Large intestine (tissue), 3 donors: ENCODE data around the gene PPAT. TPM values are rescaled to one million over a fixed set of nuclear protein-coding genes. Genes with fewer than 3 reads are reported as not detected.

ENCODE experiments used
- DNase-seq, 2 donors: peaks; one replicate each; pipeline versions ENCODE4 v3.0.0 to v3.0.0-alpha.2; 2013
- H3K27ac ChIP-seq: one replicate; pipeline ENCODE4 v1.5.1; 2013; ENCODE audit warnings: low read length
- H3K27me3 ChIP-seq: 2 replicates; pipeline ENCODE4 v1.6.1; 2013; ENCODE audit warnings: low read length; ENCODE audit not compliant: control insufficient read depth, insufficient read depth
- H3K36me3 ChIP-seq: 2 replicates; pipeline ENCODE4 v1.6.1; 2013; ENCODE audit warnings: low read length; ENCODE audit not compliant: control insufficient read depth, insufficient read depth
- H3K4me1 ChIP-seq: one replicate; pipeline ENCODE4 v1.6.1; 2013; ENCODE audit warnings: low read length; ENCODE audit not compliant: control insufficient read depth, insufficient read depth
- H3K4me3 ChIP-seq: one replicate; pipeline ENCODE4 v1.5.1; 2013; ENCODE audit warnings: low read length
- H3K9me3 ChIP-seq: one replicate; pipeline ENCODE4 v1.6.1; 2013; ENCODE audit warnings: mild to moderate bottlenecking, low read depth, low read length, moderate library complexity; ENCODE audit not compliant: control insufficient read depth
- WGBS: methylation state at CpG from one replicate; pipeline ENCODE4 v1.1.5; 2013; ENCODE audit warnings: low lambda C conversion rate; ENCODE audit not compliant: insufficient coverage; 5-methylcytosine and 5-hydroxymethylcytosine counted together
- polyA plus RNA-seq: library from polyadenylated mRNA; unstranded; fragments of 120-200 nt; gene quantifications from one replicate; pipeline ENCODE4 v1.2.1, GENCODE V29; 2013

Gene PPAT
- polyA plus RNA-seq, 1 donor = 13.2 TPM

DNA sequence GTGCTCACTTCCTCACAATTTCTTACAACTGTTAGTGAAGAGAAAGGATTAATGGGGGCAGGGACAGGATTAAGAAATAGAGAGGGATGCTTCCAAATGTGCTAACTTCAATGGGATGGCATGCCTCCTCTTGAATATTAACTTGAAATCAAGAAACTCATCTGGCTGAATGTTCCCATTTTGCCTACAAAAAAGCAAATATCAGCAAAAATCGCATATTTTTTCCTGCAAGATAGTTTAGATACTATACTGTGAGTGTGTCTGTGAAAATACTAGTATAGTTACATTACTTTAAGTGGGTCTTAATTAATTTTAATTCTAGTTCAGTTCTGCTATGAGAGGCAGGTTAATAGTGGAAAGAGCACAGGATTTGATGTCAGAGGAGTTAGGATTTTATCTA is 5.6 kb upstream of the PPAT start:
- peaks cover 2% of the 10 kb centered on the region for H3K4me1 ChIP-seq
- H3K4me3 ChIP-seq = no peak overlapping the region
- H3K27me3 ChIP-seq = no peaks in the 10 kb centered on the region
- H3K27ac ChIP-seq = no peak overlapping the region
- DNase-seq = no peak
- no peaks in the 10 kb centered on the region for H3K9me3 ChIP-seq
- no CpG with 5 or more reads among the region's 1 CpG for WGBS
- H3K36me3 ChIP-seq = peaks cover 17% of the 10 kb centered on the region

DNA sequence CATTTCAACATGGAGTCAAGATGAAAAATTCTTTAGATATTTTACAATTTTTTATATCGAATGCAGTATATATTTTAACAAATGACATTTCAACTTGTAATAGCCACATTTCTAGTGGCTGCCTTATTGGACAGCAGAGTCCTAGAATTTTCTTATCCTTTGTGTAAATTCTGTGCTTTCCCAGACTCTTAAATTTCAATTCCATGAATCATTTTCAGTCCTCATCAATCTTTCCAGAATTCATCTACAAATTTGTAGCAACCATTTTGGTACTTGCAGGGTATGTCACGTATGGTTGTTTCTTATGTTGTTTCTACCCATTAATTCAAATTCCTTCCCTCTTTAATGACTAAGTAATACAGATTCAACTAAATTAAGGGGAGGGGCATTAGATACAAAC is 3.4 kb upstream of the PPAT start:
- no peak overlapping the region for H3K27ac ChIP-seq
- 100% methylated on average over 1 of the region's 2 CpGs for WGBS
- H3K4me3 ChIP-seq = no peak overlapping the region
- peaks cover 14% of the 10 kb centered on the region for H3K36me3 ChIP-seq
- H3K27me3 ChIP-seq = no peaks in the 10 kb centered on the region
- peaks cover 2% of the 10 kb centered on the region for H3K4me1 ChIP-seq
- no peak for DNase-seq
- no peaks in the 10 kb centered on the region for H3K9me3 ChIP-seq

- peak overlapping the region; percentile 99 for H3K27ac ChIP-seq
- 0% methylated on average over 2 of the region's 15 CpGs for WGBS
- peaks cover 2% of the 10 kb centered on the region for H3K4me1 ChIP-seq
- H3K36me3 ChIP-seq = no peaks in the 10 kb centered on the region
- H3K4me3 ChIP-seq = peak overlapping the region; percentile 80
- peak; percentile 16 to 64 for DNase-seq
- H3K27me3 ChIP-seq = no peaks in the 10 kb centered on the region
- H3K9me3 ChIP-seq = no peaks in the 10 kb centered on the region
These were observed 746 bp downstream of the PPAT start for GRCh38 chr4:56434599-56435139.

GRCh38 chr4:56433280-56433679 is 2.1 kb downstream of the PPAT start:
- Histone ChIP-seq H3K4me1 (peaks cover 2% of the 10 kb centered on the region), H3K27me3 (no peaks in the 10 kb centered on the region), H3K27ac (no peak overlapping the region), H3K4me3 (no peak overlapping the region), H3K36me3 (no peaks in the 10 kb centered on the region), H3K9me3 (no peaks in the 10 kb centered on the region)
- no peak for DNase-seq

- no peak for DNase-seq
- Histone ChIP-seq H3K4me1 (no peaks in the 10 kb centered on the region), H3K27ac (no peak overlapping the region), H3K9me3 (no peaks in the 10 kb centered on the region), H3K4me3 (no peak overlapping the region), H3K36me3 (no peaks in the 10 kb centered on the region), H3K27me3 (no peaks in the 10 kb centered on the region)
- no CpG with 5 or more reads among the region's 2 CpGs for WGBS
These were observed 5.2 kb downstream of the PPAT start for GRCh38 chr4:56430203-56430602.

DNA sequence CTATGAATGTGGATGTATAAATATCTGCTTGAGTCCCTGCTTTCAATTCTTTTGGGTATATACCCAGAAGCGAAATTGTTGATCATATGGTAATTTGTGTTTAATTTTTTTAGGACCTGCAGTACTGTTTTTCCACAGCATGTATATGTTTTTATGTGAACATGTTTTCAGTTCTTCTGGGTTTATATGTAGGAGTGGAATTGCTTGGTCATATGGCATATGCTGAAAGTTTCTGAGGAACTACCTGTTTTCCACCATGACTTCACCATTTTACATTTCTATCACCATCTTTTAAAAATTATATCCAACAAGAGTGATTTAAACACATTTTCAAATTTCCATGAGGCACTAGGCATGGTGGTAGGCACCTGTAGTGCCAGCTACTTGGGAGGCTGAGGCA is 8.2 kb downstream of the PPAT start:
- H3K4me3 ChIP-seq = no peak overlapping the region
- no peaks in the 10 kb centered on the region for H3K4me1 ChIP-seq
- H3K27me3 ChIP-seq = no peaks in the 10 kb centered on the region
- H3K27ac ChIP-seq = no peak overlapping the region
- DNase-seq = no peak
- WGBS = no CpG with 5 or more reads among the region's 1 CpG
- no peaks in the 10 kb centered on the region for H3K36me3 ChIP-seq
- no peaks in the 10 kb centered on the region for H3K9me3 ChIP-seq

DNA sequence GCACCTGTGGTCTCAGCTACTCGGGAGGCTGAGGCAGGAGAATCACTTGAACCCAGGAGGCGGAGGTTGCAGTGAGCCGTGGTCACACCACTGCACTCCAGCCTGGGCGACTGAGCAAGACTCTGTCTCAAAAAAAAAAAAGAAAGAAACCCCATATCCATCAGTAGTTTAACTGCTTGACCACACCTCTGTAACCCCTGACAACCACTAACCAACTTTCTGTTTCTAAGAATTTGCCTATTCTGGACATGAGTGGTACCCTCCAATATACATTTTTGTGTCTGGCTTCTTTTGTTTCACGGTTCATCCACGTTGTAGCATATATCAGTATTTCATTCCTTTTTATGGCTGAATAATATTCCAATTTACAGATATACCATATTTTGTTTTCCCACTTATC is 9.1 kb downstream of the PPAT start:
- no peaks in the 10 kb centered on the region for H3K9me3 ChIP-seq
- no peaks in the 10 kb centered on the region for H3K36me3 ChIP-seq
- WGBS = 80% methylated on average over 1 of the region's 6 CpGs
- H3K27me3 ChIP-seq = no peaks in the 10 kb centered on the region
- no peaks in the 10 kb centered on the region for H3K4me1 ChIP-seq
- H3K27ac ChIP-seq = no peak overlapping the region
- H3K4me3 ChIP-seq = no peak overlapping the region
- DNase-seq = no peak

- Histone ChIP-seq H3K36me3 (no peaks in the 10 kb centered on the region), H3K27ac (no peak overlapping the region), H3K27me3 (no peaks in the 10 kb centered on the region), H3K9me3 (no peaks in the 10 kb centered on the region), H3K4me1 (no peaks in the 10 kb centered on the region), H3K4me3 (no peak overlapping the region)
- no peak for DNase-seq
- 100% methylated on average over 1 of the region's 3 CpGs for WGBS
These were observed 9.9 kb downstream of the PPAT start for GRCh38 chr4:56425518-56425917.

DNA sequence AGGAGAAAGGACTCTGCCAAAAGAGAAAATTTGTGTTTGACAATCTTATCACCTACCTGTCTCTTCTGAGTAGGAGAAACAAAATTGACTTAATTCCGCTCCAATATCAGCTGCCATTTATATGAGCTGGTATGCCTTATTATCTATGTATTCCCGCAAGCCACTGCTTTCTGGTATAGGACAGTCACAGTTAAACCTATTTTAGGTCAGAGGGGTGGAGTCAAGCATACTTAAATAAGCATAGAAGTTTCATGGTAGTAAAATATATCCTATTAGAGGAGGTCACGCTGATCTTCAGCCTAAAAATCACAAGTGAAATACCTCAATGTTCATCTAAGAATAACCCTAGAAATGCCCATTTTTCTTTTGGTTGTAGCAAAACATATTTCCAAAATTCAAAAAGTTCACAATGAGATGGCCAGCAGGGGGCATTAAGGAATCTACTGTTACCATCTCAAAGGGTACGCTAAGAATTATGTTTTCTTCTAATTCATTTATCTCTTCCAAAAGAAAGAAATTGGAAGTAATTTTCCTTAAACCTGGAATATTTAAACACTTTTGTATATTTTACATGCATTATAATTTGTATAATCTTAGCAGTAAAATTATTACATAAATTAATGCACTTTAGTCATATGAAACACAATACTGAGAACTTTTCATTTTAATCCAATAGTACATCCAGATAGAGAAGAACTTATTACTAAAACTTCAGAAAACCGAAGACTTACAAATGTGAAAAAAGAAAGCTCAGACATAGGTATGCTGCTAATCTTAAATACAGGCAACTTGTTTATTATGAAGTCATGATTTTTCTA is 10.5 kb downstream of the PPAT start:
- H3K4me3 ChIP-seq = no peak overlapping the region
- peak in 1 of 2 donors; percentile 13 for DNase-seq
- H3K27me3 ChIP-seq = no peaks in the 10 kb centered on the region
- H3K27ac ChIP-seq = no peak overlapping the region
- no peaks in the 10 kb centered on the region for H3K9me3 ChIP-seq
- no peaks in the 10 kb centered on the region for H3K36me3 ChIP-seq
- 92% methylated on average over 3 of the region's 5 CpGs for WGBS
- H3K4me1 ChIP-seq = no peaks in the 10 kb centered on the region

DNA sequence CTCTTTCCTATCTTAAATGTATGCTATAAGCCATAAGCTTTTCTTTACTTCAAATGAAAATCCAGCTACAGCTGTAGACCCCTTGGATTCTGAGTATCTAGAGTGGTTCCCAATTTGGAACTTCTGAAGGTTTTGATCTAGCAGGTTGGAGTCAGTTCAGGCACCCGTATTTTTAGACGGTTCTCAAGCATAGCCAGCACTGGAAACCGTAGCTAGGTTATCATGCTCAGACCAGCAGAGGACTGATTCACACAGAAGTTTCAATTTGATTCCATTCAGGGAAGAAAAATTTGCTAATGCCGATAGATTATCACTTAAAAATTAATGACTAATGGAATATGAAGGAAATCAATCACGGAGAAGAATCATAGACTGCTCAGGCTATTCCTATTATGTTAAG is 11.2 kb downstream of the PPAT start:
- no peak overlapping the region for H3K4me3 ChIP-seq
- no peak for DNase-seq
- no peak overlapping the region for H3K27ac ChIP-seq
- WGBS = 100% methylated on average over 1 of the region's 5 CpGs
- no peaks in the 10 kb centered on the region for H3K4me1 ChIP-seq
- no peaks in the 10 kb centered on the region for H3K9me3 ChIP-seq
- no peaks in the 10 kb centered on the region for H3K36me3 ChIP-seq
- no peaks in the 10 kb centered on the region for H3K27me3 ChIP-seq

DNA sequence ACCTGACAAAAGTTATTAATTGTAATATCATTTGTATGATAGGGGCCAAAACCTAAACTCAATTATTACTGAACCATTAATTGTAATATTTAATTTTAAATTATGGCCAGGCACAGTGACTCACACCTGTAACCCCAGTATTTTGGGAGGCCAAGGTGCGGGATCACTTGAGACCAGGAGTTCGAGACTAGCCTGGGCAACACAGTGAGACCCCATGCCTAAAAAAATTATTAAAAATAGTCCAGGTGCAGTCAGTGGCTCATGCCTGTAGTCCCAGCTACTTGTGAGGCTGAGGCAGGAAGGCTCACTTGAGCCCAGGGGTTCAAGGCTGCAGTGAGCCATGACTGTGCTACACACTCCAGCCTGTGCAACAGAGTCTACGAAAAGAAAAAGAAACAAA is 18.0 kb downstream of the PPAT start:
- DNase-seq = no peak
- WGBS = no CpG with 5 or more reads among the region's 3 CpGs
- Histone ChIP-seq H3K4me3 (no peak overlapping the region), H3K4me1 (no peaks in the 10 kb centered on the region), H3K36me3 (no peaks in the 10 kb centered on the region), H3K9me3 (no peaks in the 10 kb centered on the region), H3K27ac (no peak overlapping the region), H3K27me3 (no peaks in the 10 kb centered on the region)
